ENCODE measurements around the gene CEP72. TPM values are rescaled to one million over a fixed set of nuclear protein-coding genes. Genes with fewer than 3 reads are reported as not detected.
"Not testable (repeated sequence)": the region's sequence is repeated elsewhere in the genome, so short reads cannot be mapped to it uniquely, and the experiment has no call there.

Gene CEP72
- total RNA-seq, 1 experiment from 2014 or later, result 16.4 TPM

- no TSS peak for BruUV-seq (replicated peaks)
- no peaks in the 10 kb centered on the region for H3K4me1 Mint-ChIP-seq (ENCODE audit: insufficient read depth, unreplicated experiment)
- H3K4me3 Mint-ChIP-seq (ENCODE audit: unreplicated experiment), result no peak overlapping the region
- H3K27ac Mint-ChIP-seq (ENCODE audit: low read depth, unreplicated experiment), result no peak overlapping the region
- H3K36me3 Mint-ChIP-seq (ENCODE audit: insufficient read depth, unreplicated experiment), result peaks cover 22% of the 10 kb centered on the region
- H3K9me3 Mint-ChIP-seq (ENCODE audit: unreplicated experiment), result no peaks in the 10 kb centered on the region
- ChIA-PET POLR2A (no interaction called here), CTCF (interaction anchor here (0.7 to 1.2 kb wide), 3 partner anchors 12 to 464 kb away, joined by 3 to 5 read pairs (median 4); no protein-coding TSS in a partner anchor)
- no peaks in the 10 kb centered on the region for H3K27me3 Mint-ChIP-seq (ENCODE audit: insufficient read depth, unreplicated experiment)
- intact Hi-C loops (cut with micrococcal nuclease), result no loop called here
- no peak for TF ChIP-seq CTCF (IDR thresholded peaks at IDR 0.05; ENCODE audit: unreplicated experiment)
- no peak for DNase-seq (ENCODE audit: unreplicated experiment)
Observed at GRCh38 chr5:626850-627249, 14.7 kb downstream of the CEP72 start.

- TF ChIP-seq CTCF (IDR thresholded peaks at IDR 0.05; ENCODE audit: unreplicated experiment), result no peak
- no peaks in the 10 kb centered on the region for H3K9me3 Mint-ChIP-seq (ENCODE audit: unreplicated experiment)
- no peaks in the 10 kb centered on the region for H3K27me3 Mint-ChIP-seq (ENCODE audit: insufficient read depth, unreplicated experiment)
- CTCF ChIA-PET, result interaction anchor here (0.8 to 1.2 kb wide), 2 partner anchors 13 to 155 kb away, joined by 3 read pairs; no protein-coding TSS in a partner anchor
- H3K36me3 Mint-ChIP-seq (ENCODE audit: insufficient read depth, unreplicated experiment), result peaks cover 22% of the 10 kb centered on the region
- no peak overlapping the region for H3K4me3 Mint-ChIP-seq (ENCODE audit: unreplicated experiment)
- H3K4me1 Mint-ChIP-seq (ENCODE audit: insufficient read depth, unreplicated experiment), result no peaks in the 10 kb centered on the region
- intact Hi-C loops (cut with micrococcal nuclease), result no loop called here
- H3K27ac Mint-ChIP-seq (ENCODE audit: low read depth, unreplicated experiment), result no peak overlapping the region
- POLR2A ChIA-PET, result no interaction called here
- DNase-seq (ENCODE audit: unreplicated experiment), result no peak
- no TSS peak for BruUV-seq (replicated peaks)
Observed at GRCh38 chr5:627840-628239, 15.7 kb downstream of the CEP72 start.

- POLR2A ChIA-PET; H3K4me3 Mint-ChIP-seq (ENCODE audit: unreplicated experiment); DNase-seq (ENCODE audit: unreplicated experiment); H3K27me3 Mint-ChIP-seq (ENCODE audit: insufficient read depth, unreplicated experiment); BruUV-seq (replicated peaks); H3K4me1 Mint-ChIP-seq (ENCODE audit: insufficient read depth, unreplicated experiment); H3K9me3 Mint-ChIP-seq (ENCODE audit: unreplicated experiment); intact Hi-C loops (cut with micrococcal nuclease); H3K27ac Mint-ChIP-seq (ENCODE audit: low read depth, unreplicated experiment): not testable (repeated sequence)
- peaks cover 22% of the 10 kb centered on the region for H3K36me3 Mint-ChIP-seq (ENCODE audit: insufficient read depth, unreplicated experiment)
- CTCF ChIA-PET, result interaction anchor here (0.6 kb wide), 1 partner anchor 37 kb away, joined by 3 read pairs; no protein-coding TSS in a partner anchor
Observed at GRCh38 chr5:628351-629205, 16.4 kb downstream of the CEP72 start.

GRCh38 chr5:633501-633955 lies 21.4 kb downstream of the CEP72 start:
- no TSS peak for BruUV-seq (replicated peaks)
- TF ChIP-seq CTCF (IDR thresholded peaks at IDR 0.05; ENCODE audit: unreplicated experiment), result no peak
- DNase-seq (ENCODE audit: unreplicated experiment), result no peak
- peaks cover 21% of the 10 kb centered on the region for H3K36me3 Mint-ChIP-seq (ENCODE audit: insufficient read depth, unreplicated experiment)
- H3K9me3 Mint-ChIP-seq (ENCODE audit: unreplicated experiment), result no peaks in the 10 kb centered on the region
- intact Hi-C loops (cut with micrococcal nuclease), result no loop called here
- H3K27me3 Mint-ChIP-seq (ENCODE audit: insufficient read depth, unreplicated experiment), result no peaks in the 10 kb centered on the region
- H3K4me3 Mint-ChIP-seq (ENCODE audit: unreplicated experiment), result no peak overlapping the region
- H3K4me1 Mint-ChIP-seq (ENCODE audit: insufficient read depth, unreplicated experiment), result no peaks in the 10 kb centered on the region
- CTCF ChIA-PET, result interaction anchor here (0.6 kb wide), 1 partner anchor 187 kb away, joined by 4 read pairs; no protein-coding TSS in a partner anchor
- H3K27ac Mint-ChIP-seq (ENCODE audit: low read depth, unreplicated experiment), result no peak overlapping the region
- POLR2A ChIA-PET, result no interaction called here
